ENCODE data around the gene BNC2. TPM values are rescaled to one million over a fixed set of nuclear protein-coding genes. Genes with fewer than 3 reads are reported as not detected.

The BNC2 gene
- total and polyA plus RNA-seq, 8 donors = 0.28 to 7.6 (median 0.99) TPM

- ATAC-seq (no peak), DNase-seq (no peak), FAIRE-seq (no peak)
- Histone ChIP-seq H3K4me3 (no peak overlapping the region), H3K36me3 (no peaks in the 10 kb centered on the region), H3K27me3 (no peaks in the 10 kb centered on the region), H3K4me1 (no peaks in the 10 kb centered on the region), H3K9me3 (no peaks in the 10 kb centered on the region), H3K27ac (no peak overlapping the region)
- 72 to 82% methylated on average over 4 of the region's 4 CpGs for WGBS, 2 donors
- intact Hi-C loops (cut with DNase I) = no loop called here
- TF ChIP-seq CTCF (IDR thresholded peaks at IDR 0.05) = no peak
These were observed 499.2 kb downstream of the BNC2 start for GRCh38 chr9:16371306-16371705.

- H3K27me3 ChIP-seq = no peaks in the 10 kb centered on the region
- intact Hi-C loops (cut with DNase I) = no loop called here
- H3K4me3 ChIP-seq = no peak overlapping the region
- DNase-seq (no peak), FAIRE-seq (no peak), ATAC-seq (no peak)
- H3K9me3 ChIP-seq = no peaks in the 10 kb centered on the region
- no peaks in the 10 kb centered on the region for H3K4me1 ChIP-seq
- no peaks in the 10 kb centered on the region for H3K36me3 ChIP-seq
- no peak overlapping the region for H3K27ac ChIP-seq
- no peak for TF ChIP-seq CTCF (IDR thresholded peaks at IDR 0.05)
- 55 to 63% methylated on average over 13 of the region's 13 CpGs for WGBS, 2 donors
These were observed 499.8 kb downstream of the BNC2 start for GRCh38 chr9:16370647-16371046.

GRCh38 chr9:16369427-16369826 is 501.0 kb downstream of the BNC2 start:
- ATAC-seq (no peak), DNase-seq (no peak), FAIRE-seq (no peak)
- Histone ChIP-seq H3K4me1 (no peaks in the 10 kb centered on the region), H3K9me3 (no peaks in the 10 kb centered on the region), H3K27ac (no peak overlapping the region), H3K4me3 (no peak overlapping the region), H3K36me3 (no peaks in the 10 kb centered on the region), H3K27me3 (no peaks in the 10 kb centered on the region)
- WGBS, 2 donors = 67 to 71% methylated on average over 4 of the region's 4 CpGs
- TF ChIP-seq CTCF (IDR thresholded peaks at IDR 0.05) = no peak
- intact Hi-C loops (cut with DNase I) = no loop called here

GRCh38 chr9:16368237-16369087 is 502.0 kb downstream of the BNC2 start:
- intact Hi-C loops (cut with DNase I) = no loop called here
- Histone ChIP-seq H3K9me3 (no peaks in the 10 kb centered on the region), H3K4me1 (no peaks in the 10 kb centered on the region), H3K4me3 (no peak overlapping the region), H3K27me3 (no peaks in the 10 kb centered on the region), H3K36me3 (no peaks in the 10 kb centered on the region), H3K27ac (no peak overlapping the region)
- DNase-seq = no peak
- 47 to 57% methylated on average over 8 of the region's 8 CpGs for WGBS, 2 donors
- ATAC-seq = no peak
- no peak for FAIRE-seq
- TF ChIP-seq CTCF (IDR thresholded peaks at IDR 0.05) = no peak

- intact Hi-C loops (cut with DNase I) = no loop called here
- TF ChIP-seq CTCF (IDR thresholded peaks at IDR 0.05) = no peak
- DNase-seq = no peak
These were observed 502.8 kb downstream of the BNC2 start for GRCh38 chr9:16367605-16368231.

More at GRCh38 chr9:16367605-16368231, 502.8 kb downstream of the BNC2 start:
- no peak for ATAC-seq
- Histone ChIP-seq H3K4me1 (no peaks in the 10 kb centered on the region), H3K36me3 (no peaks in the 10 kb centered on the region), H3K9me3 (no peaks in the 10 kb centered on the region), H3K27ac (no peak overlapping the region), H3K27me3 (no peaks in the 10 kb centered on the region), H3K4me3 (no peak overlapping the region)
- WGBS, 2 donors = 70 to 83% methylated on average over 9 of the region's 9 CpGs
- FAIRE-seq = no peak
